Heart right ventricle (tissue), 16 donors: ENCODE results near the gene LIN7A. TPM values are rescaled to one million over a fixed set of nuclear protein-coding genes. Genes with fewer than 3 reads are reported as not detected.

Source experiments
- ATAC-seq, 8 donors: fragments of 200-7000 bp; cut with Tn5 transposase; one replicate each; pipeline ENCODE4 v1.9.1; 2020; ENCODE audit warnings: mild to moderate bottlenecking in 8 of 8, moderate library complexity in 8 of 8, moderate number of reproducible peaks in 1 of 8
- DNase-seq, 2 donors: peaks; one replicate each; pipeline ENCODE4 v3.0.0-alpha.2; 2020
- H3K27ac ChIP-seq, 10 donors: fragments of 200-600 bp; sonication (generic) in 2 of 10; one replicate each; pipeline versions ENCODE4 v1.5.0 to v1.8.0; 2020 to 2022; ENCODE audit warnings: mild to moderate bottlenecking in 3 of 10
- H3K27me3 ChIP-seq, 7 donors: fragments of 200-600 bp; one replicate each; pipeline ENCODE4 v1.8.0; 2021 to 2022; ENCODE audit warnings: mild to moderate bottlenecking in 2 of 7
- H3K36me3 ChIP-seq, 9 donors: fragments of 200-600 bp; sonication (generic) in 1 of 9; one replicate each; pipeline versions ENCODE4 v1.5.0 to v1.8.0; 2020 to 2022; ENCODE audit warnings: mild to moderate bottlenecking in 2 of 9
- H3K4me1 ChIP-seq, 9 donors: fragments of 200-600 bp; sonication (generic) in 1 of 9; one replicate each; pipeline versions ENCODE4 v1.5.0 to v1.8.0; 2020 to 2022; ENCODE audit warnings: mild to moderate bottlenecking in 4 of 9
- H3K4me3 ChIP-seq, 10 donors: fragments of 200-600 bp; sonication (generic) in 2 of 10; one replicate each; pipeline versions ENCODE4 v1.5.0 to v1.8.0; 2020 to 2022; ENCODE audit warnings: mild to moderate bottlenecking in 7 of 10, moderate library complexity in 2 of 10
- H3K9me3 ChIP-seq, 11 donors: fragments of 200-600 bp in 10 of 11; sonication (generic) in 2 of 11; one replicate each; pipeline versions ENCODE4 v1.5.0 to v1.8.0; 2013 to 2022; ENCODE audit warnings: mild to moderate bottlenecking in 2 of 11, control low read depth in 1 of 11, moderate library complexity in 1 of 11
- CTCF ChIP-seq, 9 donors: fragments of 200-600 bp; sonication (generic) in 2 of 9; IDR thresholded peaks; one replicate each; pipeline versions ENCODE4 v1.5.0 to v1.8.0; 2021 to 2022; ENCODE audit warnings: antibody characterized with exemption in 9 of 9, mild to moderate bottlenecking in 5 of 9, moderate library complexity in 1 of 9
- WGBS, 2 donors: extraction: QIAGEN DNeasy Blood & Tissue Kit; methylation state at CpG; one replicate each; pipeline ENCODE4 v1.1.7; 2013; ENCODE audit warnings: inconsistent platforms in 1 of 2; 5-methylcytosine and 5-hydroxymethylcytosine counted together
- intact Hi-C, 10 donors: fragments of 100-400 bp; cut with DNase I; formaldehyde crosslinking; loops; one replicate each; pipeline versions ENCODE4 v1.11.1 to v1.14.2; 2022
- microRNA-seq, 2 donors: library from miRNA; unstranded; fragments of <30 nt; microRNA quantifications; one replicate each; pipeline ENCODE4 v1.2.0, GENCODE V29; 2021
- polyA plus RNA-seq, 2 donors: library from polyadenylated mRNA; stranded (reverse); fragments of 200-250 nt; gene quantifications; one replicate each; pipeline ENCODE4 v1.2.3, GENCODE V29; 2013
- total RNA-seq, 10 donors: library from RNA; stranded (reverse); fragmentation: NEBNext Ultra II Directional in 3 of 10; extraction: Animal tissue kit (Norgen Biotek cat#: 25700) in 3 of 10; gene quantifications; one replicate each; pipeline versions ENCODE4 v1.2.1 to v1.2.4, GENCODE V29; 2021 to 2023
- donor health status: Arrhythmogenic right ventricular cardiomyopathy.
- donor health status: ischemic (EF 13 %, LVEDD 7.1; RV severe dilation, severe dysfunction).
- donor health status: healthy with polysubstance abuse.
- donor health status: DM: no; HTN: yes; CAD: no.
- donor health status: DM: no; HTN: no; CAD: no.
- donor health status: ischemic (EF 25% LVEDD 6.9; RV normal size, moderate dysfunction).
- donor health status: ischemic (EF 25% LVEDD 5.7; RV mildly dilated, moderate dysfunction).
- donor health status: healthy.
- donor health status: DM: yes; HTN: yes; CAD: no.
- donor health status: Ischemic cardiomyopathy.
- donor health status: ischemic (EF 35%, LVEDD 5.7; RV mildly dilated, moderate dysfunction).
- donor health status: nonischemic (EF 11% LVEDD 7.7; RV severe dilation, severe dysfunction).
- donor health status: DM: yes; HTN: yes; CAD: no.
- donor health status: PGD.
- donor health status: ischemic (EF 29% LVEDD 5.4; RV normal size, mild dysfunction).
- donor health status: nonischemic (EF 23%, LVEDD 6.1; RV moderate dilation, normal function).

The LIN7A gene
- total and polyA plus RNA-seq, 12 donors, result 6.2 to 15.3 (median 10.2) TPM

DNA sequence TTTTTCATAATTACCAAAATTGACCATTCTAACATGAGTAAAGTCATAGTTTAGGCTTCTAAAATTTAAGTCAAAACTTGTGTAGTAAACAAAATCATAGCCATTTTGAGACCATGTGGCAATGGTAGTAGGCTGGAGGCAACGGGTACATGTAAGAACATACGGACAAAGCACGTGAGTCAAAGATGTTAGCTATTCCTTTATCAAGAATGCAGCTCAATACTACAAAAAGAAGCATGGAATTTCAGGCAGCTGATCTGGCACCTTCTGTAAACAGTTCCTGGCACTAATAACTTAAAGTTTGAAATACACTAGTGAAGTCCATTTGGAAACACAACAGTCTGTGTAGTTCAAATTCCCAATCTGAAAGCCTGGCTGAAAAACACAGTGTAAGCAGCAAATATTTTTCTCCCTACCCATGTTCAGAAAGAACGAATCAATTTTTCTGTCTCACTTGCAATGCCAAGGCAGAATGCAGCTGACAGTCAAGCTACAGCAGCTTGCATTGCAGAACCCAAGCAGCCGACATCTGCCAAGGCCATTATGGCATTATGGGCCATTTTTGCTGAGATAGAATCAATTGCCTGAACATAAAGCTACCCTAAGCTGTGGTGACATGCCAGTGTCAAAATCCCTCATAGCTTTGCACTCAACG, 191.8 kb downstream of the LIN7A start:
- DNase-seq, result no peak
- TF ChIP-seq CTCF (IDR thresholded peaks at IDR 0.05), result no peak
- intact Hi-C loops, result no loop called here
- Histone ChIP-seq H3K27ac (no peak overlapping the region), H3K4me1 (no peaks in the 10 kb centered on the region), H3K4me3 (no peak overlapping the region), H3K36me3 (no peaks in the 10 kb centered on the region), H3K27me3 (no peaks in the 10 kb centered on the region), H3K9me3 (no peaks in the 10 kb centered on the region)
- 67 to 73% methylated on average over 6 of the region's 6 CpGs for WGBS, 2 donors
- ATAC-seq, result no peak

Small RNA genes within 50 kb of the gene (microRNA-seq; reads per million reads assigned to microRNA genes)
- gene MIR617 (0 reads per million in 2 donors), gene MIR618 (4.6 to 5.4 reads per million in 2 donors)

Other genes starting within 250 kb of the LIN7A start
- gene MYF6, start 230.3 kb downstream of the LIN7A start, total RNA-seq, result under 1 TPM in 2 of 10 donors, not detected in 8; 0.23 to 0.45 TPM
- gene MYF6, start 230.3 kb downstream of the LIN7A start, polyA plus RNA-seq, result under 1 TPM in 1 of 2 donors, not detected in 1; 0.04 TPM
- gene MYF5, start 221.0 kb downstream of the LIN7A start, total RNA-seq, result not detected
- gene MYF5, start 221.0 kb downstream of the LIN7A start, polyA plus RNA-seq, result not detected
- gene ACSS3, start 140.1 kb upstream of the LIN7A start, total RNA-seq, result 10 to 100 TPM; 17.5 to 30.3 (median 25.5) TPM
- 10 to 100 TPM; 11.3 to 12.3 TPM for gene ACSS3, start 140.1 kb upstream of the LIN7A start, polyA plus RNA-seq